ENCODE results near the gene IGSF21. TPM values are rescaled to one million over a fixed set of nuclear protein-coding genes. Genes with fewer than 3 reads are reported as not detected.

The IGSF21 gene
- total RNA-seq, 1 donor, result not detected

DNA sequence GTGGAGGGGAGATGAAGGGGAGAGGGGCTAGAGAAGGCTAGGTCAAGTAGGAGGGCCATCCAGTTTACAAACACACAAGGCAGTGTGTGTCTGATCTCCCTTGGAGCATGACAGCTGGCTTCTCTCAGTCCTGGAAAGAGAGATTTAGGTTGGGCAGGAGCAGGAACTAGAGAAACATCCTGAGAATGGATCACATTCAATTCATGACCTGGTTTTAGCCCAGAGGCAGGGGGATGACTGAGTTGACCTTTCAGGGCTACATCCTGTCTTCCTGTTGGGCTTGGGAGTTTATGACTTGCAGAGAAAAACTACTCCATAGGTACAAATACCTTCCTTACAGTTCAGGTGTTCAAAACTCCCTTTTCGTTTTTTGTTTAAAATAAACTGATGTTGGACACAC, 97.0 kb downstream of the IGSF21 start:
- H2AFZ ChIP-seq (ENCODE audit: low read length), result no peak overlapping the region
- no peaks in the 10 kb centered on the region for H3K27me3 ChIP-seq (ENCODE audit: insufficient read depth, low read length)
- H3K4me1 ChIP-seq (ENCODE audit: insufficient read depth, low read length), result no peaks in the 10 kb centered on the region
- DNase-seq (ENCODE audit: insufficient read length, low spot score, missing footprints), result no peak
- H3K36me3 ChIP-seq (ENCODE audit: insufficient read depth, low read length), result no peaks in the 10 kb centered on the region
- H3K4me3 ChIP-seq (ENCODE audit: insufficient read depth, low read length), result no peak overlapping the region
- H3K4me2 ChIP-seq (ENCODE audit: insufficient read depth, low read length), result no peak overlapping the region
- H3K27ac ChIP-seq (ENCODE audit: low read depth, low read length), result no peak overlapping the region
- H4K20me1 ChIP-seq (ENCODE audit: insufficient read depth, low read length), result no peaks in the 10 kb centered on the region
- H3K9me3 ChIP-seq (ENCODE audit: low read depth, low read length), result no peaks in the 10 kb centered on the region
- no peaks in the 10 kb centered on the region for H3K79me2 ChIP-seq (ENCODE audit: insufficient read depth, low read length)
- no peak for TF ChIP-seq CTCF (IDR thresholded peaks at IDR 0.05; ENCODE audit: extremely low read depth, low read depth, low read length)

DNA sequence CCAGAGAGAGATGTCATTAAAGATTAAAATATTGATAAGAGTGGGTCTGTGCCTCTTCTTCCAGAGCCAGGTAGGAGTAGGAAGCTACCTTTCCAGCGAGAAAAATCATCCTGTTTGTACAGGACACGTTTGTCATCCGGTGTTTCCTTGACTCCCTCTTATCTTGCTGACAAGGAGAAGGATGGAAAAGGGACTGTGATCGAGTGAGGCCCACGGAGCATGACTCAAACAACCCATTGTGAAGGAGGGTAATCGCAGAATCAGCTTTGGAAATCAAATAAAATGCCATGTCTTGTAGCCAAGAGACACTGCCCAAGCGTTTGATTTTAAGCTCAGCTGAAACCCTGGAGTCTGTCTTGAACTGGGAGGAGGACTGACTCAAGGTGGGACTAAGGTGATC, 97.7 kb downstream of the IGSF21 start:
- Histone ChIP-seq H3K4me2 (ENCODE audit: insufficient read depth, low read length) (no peak overlapping the region), H3K4me1 (ENCODE audit: insufficient read depth, low read length) (no peaks in the 10 kb centered on the region), H3K9me3 (ENCODE audit: low read depth, low read length) (no peaks in the 10 kb centered on the region), H3K36me3 (ENCODE audit: insufficient read depth, low read length) (no peaks in the 10 kb centered on the region), H2AFZ (ENCODE audit: low read length) (no peak overlapping the region), H3K4me3 (ENCODE audit: insufficient read depth, low read length) (no peak overlapping the region), H3K27me3 (ENCODE audit: insufficient read depth, low read length) (no peaks in the 10 kb centered on the region), H4K20me1 (ENCODE audit: insufficient read depth, low read length) (no peaks in the 10 kb centered on the region), H3K79me2 (ENCODE audit: insufficient read depth, low read length) (no peaks in the 10 kb centered on the region), H3K27ac (ENCODE audit: low read depth, low read length) (no peak overlapping the region)
- TF ChIP-seq CTCF (IDR thresholded peaks at IDR 0.05; ENCODE audit: extremely low read depth, low read depth, low read length), result no peak
- no peak for DNase-seq (ENCODE audit: insufficient read length, low spot score, missing footprints)

DNA sequence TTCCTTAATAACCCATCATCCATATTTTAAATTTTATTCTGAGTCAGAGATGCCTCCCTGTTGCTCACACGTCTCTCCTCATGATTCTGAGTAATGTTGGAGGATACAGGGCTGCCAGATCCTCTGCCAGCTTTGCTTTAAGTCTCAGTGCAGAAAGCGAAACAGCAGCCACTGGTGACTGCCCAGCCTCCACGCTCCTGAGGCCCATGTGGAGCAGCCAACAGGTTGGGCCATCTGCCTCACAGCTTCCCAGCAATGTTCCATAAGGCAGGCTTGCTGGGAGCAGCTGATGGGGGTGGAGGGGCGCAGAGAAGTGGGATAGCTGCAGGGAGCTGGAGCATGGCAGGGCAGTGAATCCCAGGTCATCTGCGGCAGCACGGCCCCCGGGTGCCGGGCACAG, 104.2 kb downstream of the IGSF21 start:
- H3K27ac ChIP-seq (ENCODE audit: low read depth, low read length), result no peak overlapping the region
- H3K4me3 ChIP-seq (ENCODE audit: insufficient read depth, low read length), result no peak overlapping the region
- no peaks in the 10 kb centered on the region for H3K79me2 ChIP-seq (ENCODE audit: insufficient read depth, low read length)
- no peaks in the 10 kb centered on the region for H4K20me1 ChIP-seq (ENCODE audit: insufficient read depth, low read length)
- H3K27me3 ChIP-seq (ENCODE audit: insufficient read depth, low read length), result no peaks in the 10 kb centered on the region
- no peaks in the 10 kb centered on the region for H3K36me3 ChIP-seq (ENCODE audit: insufficient read depth, low read length)
- H3K4me2 ChIP-seq (ENCODE audit: insufficient read depth, low read length), result no peak overlapping the region
- no peak for DNase-seq (ENCODE audit: insufficient read length, low spot score, missing footprints)
- no peak for TF ChIP-seq CTCF (IDR thresholded peaks at IDR 0.05; ENCODE audit: extremely low read depth, low read depth, low read length)
- no peaks in the 10 kb centered on the region for H3K4me1 ChIP-seq (ENCODE audit: insufficient read depth, low read length)
- no peaks in the 10 kb centered on the region for H3K9me3 ChIP-seq (ENCODE audit: low read depth, low read length)
- no peak overlapping the region for H2AFZ ChIP-seq (ENCODE audit: low read length)

DNA sequence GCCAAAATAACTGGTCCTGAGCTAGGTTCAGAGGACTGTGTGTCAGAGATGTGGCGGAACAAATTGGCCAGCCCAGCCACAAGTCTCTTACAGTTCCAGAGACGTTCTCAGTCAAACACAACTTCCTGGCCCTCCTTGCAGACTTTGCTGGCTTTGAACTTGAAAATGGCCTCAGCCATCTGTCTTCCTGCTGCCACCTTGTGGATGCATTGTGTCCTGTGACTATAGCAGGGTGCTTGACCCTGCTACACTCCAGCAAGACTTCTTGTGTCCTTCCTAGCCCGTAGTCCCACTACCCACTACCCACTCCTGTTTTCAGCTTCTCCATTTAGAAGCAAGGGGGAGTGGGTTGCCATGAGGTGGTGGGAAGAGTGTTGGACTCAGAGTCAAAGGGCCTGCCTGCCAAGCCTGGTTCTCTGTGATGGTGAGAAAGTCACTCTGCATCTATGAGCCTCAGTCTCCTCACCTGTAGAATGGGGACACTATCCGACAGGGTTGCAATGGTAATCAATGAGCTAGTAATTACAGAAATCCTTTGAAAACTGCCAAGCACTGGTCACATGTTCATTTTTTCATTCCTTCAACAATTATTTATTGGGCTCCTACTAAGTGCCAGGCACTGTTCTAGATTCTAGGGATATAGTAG, 109.9 kb downstream of the IGSF21 start:
- no peaks in the 10 kb centered on the region for H3K36me3 ChIP-seq (ENCODE audit: insufficient read depth, low read length)
- no peak overlapping the region for H2AFZ ChIP-seq (ENCODE audit: low read length)
- no peaks in the 10 kb centered on the region for H3K79me2 ChIP-seq (ENCODE audit: insufficient read depth, low read length)
- H3K27ac ChIP-seq (ENCODE audit: low read depth, low read length), result no peak overlapping the region
- no peaks in the 10 kb centered on the region for H3K9me3 ChIP-seq (ENCODE audit: low read depth, low read length)
- no peaks in the 10 kb centered on the region for H4K20me1 ChIP-seq (ENCODE audit: insufficient read depth, low read length)
- no peak overlapping the region for H3K4me3 ChIP-seq (ENCODE audit: insufficient read depth, low read length)
- H3K4me1 ChIP-seq (ENCODE audit: insufficient read depth, low read length), result no peaks in the 10 kb centered on the region
- H3K27me3 ChIP-seq (ENCODE audit: insufficient read depth, low read length), result no peaks in the 10 kb centered on the region
- DNase-seq (ENCODE audit: insufficient read length, low spot score, missing footprints), result peak; percentile 39
- H3K4me2 ChIP-seq (ENCODE audit: insufficient read depth, low read length), result no peak overlapping the region
- TF ChIP-seq CTCF (IDR thresholded peaks at IDR 0.05; ENCODE audit: extremely low read depth, low read depth, low read length), result peak; percentile 47
